ENCODE results near the gene SMG6. TPM values are rescaled to one million over a fixed set of nuclear protein-coding genes. Genes with fewer than 3 reads are reported as not detected.

Gene SMG6
- total and polyA plus RNA-seq, 2 of the 4 experiments (the other 2 are of a cell fraction) = 16.3 to 30.3 TPM

- Histone ChIP-seq H3K9ac (ENCODE audit: low read depth, low read length) (no peak overlapping the region), H3K9me1 (ENCODE audit: insufficient read depth, low read length) (peaks cover 34% of the 10 kb centered on the region), H2AK9ac (replicated peaks; ENCODE audit: low read depth, low read length, poor library complexity) (no peak overlapping the region), H4K91ac (ENCODE audit: insufficient read depth, low read depth, low read length) (no peak overlapping the region; the same call in 1 of the 2 replicates), H3K9me3 (ENCODE audit: control insufficient read depth, insufficient read depth, low read length) (no peaks in the 10 kb centered on the region), H3K4me2 (ENCODE audit: low read depth, low read length) (no peak overlapping the region), H2BK20ac (ENCODE audit: low read depth, low read length) (no peak overlapping the region), H3K4ac (ENCODE audit: low read depth, low read length) (peak overlapping the region; percentile 29; the same call in 1 of the 2 replicates), H3K27ac (ENCODE audit: insufficient read depth, low read length) (no peak overlapping the region), H3K27me3 (ENCODE audit: control insufficient read depth, insufficient read depth, low read length) (no peaks in the 10 kb centered on the region), H3K23ac (ENCODE audit: low read depth, low read length) (peak overlapping the region; percentile 55; the same call in 1 of the 2 replicates), H2BK120ac (ENCODE audit: low read depth, low read length) (no peak overlapping the region), H4K5ac (ENCODE audit: low read depth, low read length) (no peak overlapping the region), H3K4me1 (ENCODE audit: control insufficient read depth, insufficient read depth, low read length) (peaks cover 38% of the 10 kb centered on the region), H4K20me1 (ENCODE audit: insufficient read depth, low read length) (no peaks in the 10 kb centered on the region), H3K18ac (ENCODE audit: low read depth, low read length) (no peak overlapping the region), H2BK15ac (ENCODE audit: low read depth, low read length) (no peak overlapping the region), H3K36me3 (ENCODE audit: control insufficient read depth, insufficient read depth, low read length) (no peaks in the 10 kb centered on the region), H2AFZ (replicated peaks; ENCODE audit: low read length, poor library complexity) (no peak overlapping the region), H3K4me3 (ENCODE audit: insufficient read depth, low read depth, low read length) (no peak overlapping the region), H3K56ac (ENCODE audit: extremely low read depth, insufficient read depth, low read length) (no peak overlapping the region), H3K79me1 (ENCODE audit: low read depth in 1 of 2, low read length in 2 of 2) (peaks cover 20 to 65% of the 10 kb centered on the region in 2 experiments), H2AK5ac (ENCODE audit: low read depth, low read length) (peak overlapping the region; percentile 24; the same call in 1 of the 2 replicates), H2BK5ac (ENCODE audit: low read depth, low read length, poor library complexity, severe bottlenecking) (no peak overlapping the region), H3K14ac (replicated peaks; ENCODE audit: low read depth, low read length) (no peak overlapping the region), H4K8ac (ENCODE audit: low read depth in 2 of 2, low read length in 2 of 2) (no peak overlapping the region)
- BruUV-seq (replicated peaks) = no TSS peak
- ChIA-PET POLR2A (ENCODE audit: unreplicated experiment) (no interaction called here), CTCF (no interaction called here)
- no peak for DNase-seq
- dilution Hi-C loops (cut with HindIII; ENCODE audit: low sequenced_read_pairs, unreplicated experiment) (no loop called here), intact Hi-C loops (cut with micrococcal nuclease) (no loop called here), in situ Hi-C loops (cut with MboI; ENCODE audit: low sequenced_read_pairs) (no loop called here)
- no peak for TF ChIP-seq FOS (IDR thresholded peaks at IDR 0.05; ENCODE audit: low read depth, low read length)
- TF ChIP-seq POLR2A (IDR thresholded peaks at IDR 0.05; ENCODE audit: low read depth, low read length) = no peak
- no peak for TF ChIP-seq CEBPB (IDR thresholded peaks at IDR 0.05; ENCODE audit: low read depth, low read length)
- TF ChIP-seq RAD21 (IDR thresholded peaks at IDR 0.05; ENCODE audit: low read length) = no peak
- no peak for ATAC-seq (ENCODE audit: low read depth)
- no CpG with 5 or more reads among the region's 4 CpGs for WGBS, 2 experiments (ENCODE audit: extremely low coverage in 2 of 2, insufficient read length in 1 of 2)
Observed at GRCh38 chr17:2235265-2235664, 68.3 kb downstream of the SMG6 start.
